Prostate gland (tissue), 2 donors: Measurements from ENCODE around the gene COX8C. TPM values are rescaled to one million over a fixed set of nuclear protein-coding genes. Genes with fewer than 3 reads are reported as not detected.

Experiments used
- DNase-seq: peaks from one replicate; pipeline ENCODE4 v3.0.0-alpha.2; 2019; ENCODE audit warnings: low spot score
- H3K27ac ChIP-seq, 2 donors: fragments of 200-600 bp; sonication (generic); 2 replicates each; pipeline ENCODE4 v1.5.1; 2017 to 2019
- H3K27me3 ChIP-seq: fragments of 200-600 bp; sonication (generic); replicated peaks from 2 replicates; pipeline ENCODE4 v1.5.1; 2019; ENCODE audit not compliant: insufficient read depth
- H3K36me3 ChIP-seq, 2 donors: fragments of 200-600 bp; sonication (generic); 1 replicate in 1 of 2; 2 replicates in 1 of 2; pipeline versions ENCODE4 v1.5.1 to v1.8.1; 2017 to 2019
- H3K4me1 ChIP-seq: fragments of 200-600 bp; sonication (generic); replicated peaks from 2 replicates; pipeline ENCODE4 v1.5.1; 2019
- H3K4me3 ChIP-seq, 2 donors: fragments of 200-600 bp; sonication (generic); 2 replicates each; pipeline ENCODE4 v1.5.1; 2017 to 2019
- H3K9me3 ChIP-seq: fragments of 200-600 bp; sonication (generic); 2 replicates; pipeline ENCODE4 v1.5.1; 2017
- CTCF ChIP-seq, 4 experiments: fragments of 200-600 bp in 2 of 4; fragments of 450-650 bp in 2 of 4; sonication (generic) in 2 of 4; IDR thresholded peaks; 1 replicate in 3 of 4; 2 replicates in 1 of 4; pipeline ENCODE4 v1.5.1; 2016 to 2019; ENCODE audit warnings: antibody characterized with exemption in 4 of 4, mild to moderate bottlenecking in 2 of 4, moderate library complexity in 2 of 4
- POLR2A ChIP-seq: fragments of 450-650 bp; IDR thresholded peaks from one replicate; pipeline ENCODE4 v1.6.1; 2016; ENCODE audit warnings: antibody characterized with exemption, mild to moderate bottlenecking
- POLR2AphosphoS5 ChIP-seq: sonication (generic); formaldehyde crosslinking; IDR thresholded peaks from one replicate; pipeline ENCODE4 v1.6.1; 2017; ENCODE audit warnings: antibody characterized with exemption
- WGBS: methylation state at CpG from one replicate; pipeline ENCODE4 v1.1.5; 2018; 5-methylcytosine and 5-hydroxymethylcytosine counted together
- intact Hi-C: fragments of 100-400 bp; cut with DNase I; formaldehyde crosslinking; loops from one replicate; pipeline ENCODE4 v1.14.2; 2022
- total RNA-seq, 2 donors: library from RNA; depleted of rRNA; stranded (reverse); fragments of >200 nt; gene quantifications; one replicate each; pipeline ENCODE4 v1.1.0, GENCODE V29; 2016

Gene COX8C
- total RNA-seq, 2 donors from 2014 or later: 10.8 TPM; not detected in 1

- DNase-seq: no peak
- Histone ChIP-seq H3K27ac (no peak overlapping the region), H3K27me3 (no peaks in the 10 kb centered on the region), H3K4me1 (no peaks in the 10 kb centered on the region), H3K4me3 (no peak overlapping the region), H3K36me3 (no peaks in the 10 kb centered on the region), H3K9me3 (no peaks in the 10 kb centered on the region)
- intact Hi-C loops: no loop called here
- no peak for TF ChIP-seq POLR2AphosphoS5
- TF ChIP-seq POLR2A: no peak
- no peak for TF ChIP-seq CTCF (IDR thresholded peaks at IDR 0.05)
These were observed 40.2 kb upstream of the COX8C start for GRCh38 chr14:93306812-93307211.

GRCh38 chr14:93308686-93309345 lies 38.2 kb upstream of the COX8C start:
- Histone ChIP-seq H3K27me3 (no peaks in the 10 kb centered on the region), H3K9me3 (no peaks in the 10 kb centered on the region), H3K27ac (no peak overlapping the region), H3K4me1 (no peaks in the 10 kb centered on the region), H3K4me3 (no peak overlapping the region), H3K36me3 (no peaks in the 10 kb centered on the region)
- intact Hi-C loops: no loop called here
- WGBS: 88% methylated on average over 2 of the region's 2 CpGs
- TF ChIP-seq POLR2AphosphoS5 (no peak), POLR2A (no peak), CTCF (IDR thresholded peaks at IDR 0.05) (no peak)
- DNase-seq: no peak

- TF ChIP-seq POLR2AphosphoS5 (no peak), CTCF (IDR thresholded peaks at IDR 0.05) (no peak), POLR2A (no peak)
- intact Hi-C loops: no loop called here
- Histone ChIP-seq H3K36me3 (no peaks in the 10 kb centered on the region), H3K27ac (no peak overlapping the region), H3K4me1 (no peaks in the 10 kb centered on the region), H3K9me3 (no peaks in the 10 kb centered on the region), H3K4me3 (no peak overlapping the region), H3K27me3 (no peaks in the 10 kb centered on the region)
- DNase-seq: no peak
- 73% methylated on average over 2 of the region's 2 CpGs for WGBS
These were observed 37.5 kb upstream of the COX8C start for GRCh38 chr14:93309427-93309966.

GRCh38 chr14:93311082-93311481 lies 35.9 kb upstream of the COX8C start:
- intact Hi-C loops: no loop called here
- WGBS: 71% methylated on average over 1 of the region's 1 CpG
- Histone ChIP-seq H3K4me3 (no peak overlapping the region), H3K27ac (no peak overlapping the region), H3K27me3 (no peaks in the 10 kb centered on the region), H3K4me1 (no peaks in the 10 kb centered on the region), H3K9me3 (no peaks in the 10 kb centered on the region), H3K36me3 (no peaks in the 10 kb centered on the region)
- no peak for DNase-seq
- TF ChIP-seq POLR2AphosphoS5 (no peak), POLR2A (no peak), CTCF (IDR thresholded peaks at IDR 0.05) (no peak)

- Histone ChIP-seq H3K9me3 (no peaks in the 10 kb centered on the region), H3K27me3 (no peaks in the 10 kb centered on the region), H3K4me1 (peaks cover 2% of the 10 kb centered on the region), H3K27ac (no peak overlapping the region), H3K36me3 (no peaks in the 10 kb centered on the region), H3K4me3 (no peak overlapping the region)
- DNase-seq: no peak
- intact Hi-C loops: no loop called here
- TF ChIP-seq POLR2AphosphoS5 (no peak), POLR2A (no peak), CTCF (IDR thresholded peaks at IDR 0.05) (no peak)
These were observed 31.4 kb upstream of the COX8C start for GRCh38 chr14:93315575-93315974.
